Smooth muscle cell of the pulmonary artery (primary cell): ENCODE data around the gene LIN52. TPM values are rescaled to one million over a fixed set of nuclear protein-coding genes. Genes with fewer than 3 reads are reported as not detected.

ENCODE experiments used
- total RNA-seq: library from RNA; depleted of rRNA; stranded (reverse); fragments of >200 nt; gene quantifications from 2 replicates; pipeline ENCODE4 v1.2.3, GENCODE V29; 2014

Gene LIN52, protein sequence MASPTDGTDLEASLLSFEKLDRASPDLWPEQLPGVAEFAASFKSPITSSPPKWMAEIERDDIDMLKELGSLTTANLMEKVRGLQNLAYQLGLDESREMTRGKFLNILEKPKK
- total RNA-seq: 7.0 and 10.2 TPM in 2 replicates

DNA sequence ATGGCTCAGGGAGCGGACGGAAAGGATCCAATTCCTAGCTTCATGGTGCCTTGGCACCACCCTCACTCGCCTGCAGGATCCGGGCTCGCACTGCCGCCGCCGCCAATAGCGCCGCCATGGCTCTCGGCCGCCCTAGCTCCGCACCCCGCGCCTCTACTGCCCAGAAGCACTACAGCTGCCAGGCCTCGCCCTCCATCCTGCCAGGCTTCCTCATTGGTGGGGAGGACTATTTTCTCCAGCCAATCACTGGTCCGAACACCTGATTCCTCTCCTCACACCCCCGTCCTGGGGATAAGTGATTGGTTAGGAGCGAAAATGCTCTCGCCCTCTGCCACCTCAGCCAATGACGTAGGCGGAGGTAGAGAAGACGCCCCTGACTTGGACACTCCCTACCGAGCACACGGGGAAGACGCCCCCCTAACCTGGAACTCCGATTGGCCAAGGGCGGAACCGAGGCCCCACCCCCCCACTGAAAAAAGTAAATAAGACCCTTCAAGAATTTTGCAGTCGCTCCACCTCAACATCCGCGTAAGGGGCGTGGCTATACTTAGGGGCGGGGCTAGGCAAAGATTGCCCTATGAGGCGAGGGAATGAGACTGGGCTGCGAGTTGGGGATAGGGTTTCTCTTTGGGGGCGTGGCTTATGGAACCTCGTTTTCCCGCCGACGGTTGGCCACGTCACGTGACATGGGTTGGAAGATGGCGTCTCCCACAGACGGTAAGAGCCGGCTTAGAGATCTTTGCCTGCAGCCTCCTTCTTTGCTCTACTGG, at the start of gene LIN52, which contains the start of gene ALDH6A1:
LIN52 (plus strand) TSS at position 680 of the 770 bp plus-strand sequence; CDS start at position 699, 19 bp downstream.
ALDH6A1 (minus strand) TSS at position 177 of the 770 bp plus-strand sequence; CDS start at position 118, 59 bp downstream.

DNA sequence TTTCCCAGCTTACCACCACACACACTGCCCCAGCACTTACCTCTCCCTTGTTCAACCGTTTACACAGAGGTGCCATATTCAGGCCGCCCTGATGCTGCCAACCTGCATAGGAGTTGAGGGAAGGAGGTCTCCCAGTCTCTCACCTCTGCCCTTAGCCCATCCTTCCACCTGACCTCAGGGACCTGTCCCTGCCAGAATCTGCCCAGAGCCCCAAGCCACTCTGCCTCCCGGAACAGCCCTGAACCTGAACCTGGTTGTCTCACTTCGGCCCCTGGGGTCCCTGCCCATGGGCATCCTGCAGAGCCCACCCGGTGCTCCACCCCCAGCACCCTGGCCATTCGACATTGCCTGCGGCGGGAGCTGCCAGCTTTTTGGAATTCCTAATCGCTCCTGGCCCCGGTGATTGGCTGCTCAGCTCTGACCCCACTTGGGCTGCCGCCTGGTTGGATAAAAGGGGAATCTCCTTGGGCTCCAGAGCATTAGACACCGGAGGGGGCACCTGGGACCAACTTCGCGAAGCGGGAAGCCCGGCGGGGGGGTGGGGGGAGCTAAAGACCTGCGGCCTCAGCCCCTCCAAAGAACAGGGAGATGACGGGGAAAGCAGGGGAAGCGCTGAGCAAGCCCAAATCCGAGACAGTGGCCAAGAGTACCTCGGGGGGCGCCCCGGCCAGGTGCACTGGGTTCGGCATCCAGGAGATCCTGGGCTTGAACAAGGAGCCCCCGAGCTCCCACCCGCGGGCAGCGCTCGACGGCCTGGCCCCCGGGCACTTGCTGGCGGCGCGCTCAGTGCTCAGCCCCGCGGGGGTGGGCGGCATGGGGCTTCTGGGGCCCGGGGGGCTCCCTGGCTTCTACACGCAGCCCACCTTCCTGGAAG, 154.5 kb downstream of the LIN52 start, which contains the start of gene VSX2:
VSX2 (plus strand) TSS at position 476 of the 874 bp plus-strand sequence; CDS start at position 589, 113 bp downstream.

Other genes with a start within 250 kb of the LIN52 start
- gene PTGR2, start 233.1 kb upstream of the LIN52 start, total RNA-seq: 5.1 and 6.1 TPM in 2 replicates
- gene ZNF410, start 198.1 kb upstream of the LIN52 start, total RNA-seq: 55.5 and 57.1 TPM in 2 replicates
- gene FAM161B, start 134.9 kb upstream of the LIN52 start, total RNA-seq: 4.6 and 4.7 TPM in 2 replicates
- gene COQ6, start 134.7 kb upstream of the LIN52 start, total RNA-seq: 14.7 and 16.7 TPM in 2 replicates
- gene ENTPD5, start 65.7 kb upstream of the LIN52 start, total RNA-seq: 15.7 and 21.9 TPM in 2 replicates
- 6.0 and 6.1 TPM in 2 replicates for gene BBOF1, start 65.6 kb upstream of the LIN52 start, total RNA-seq
- 31.5 and 39.9 TPM in 2 replicates for gene ALDH6A1, start 503 bp upstream of the LIN52 start, total RNA-seq
- gene VSX2, start 154.5 kb downstream of the LIN52 start, total RNA-seq: not detected in 2 replicates
- gene ABCD4, start 218.0 kb downstream of the LIN52 start, total RNA-seq: 33.1 and 34.4 TPM in 2 replicates